Mesenteric fat pad (tissue), 1 donor: ENCODE results near the gene PSMG3. TPM values are rescaled to one million over a fixed set of nuclear protein-coding genes. Genes with fewer than 3 reads are reported as not detected.

Experiments used
- DNase-seq: peaks from one replicate; pipeline ENCODE4 v3.0.0-alpha.2; 2020; ENCODE audit warnings: low spot score
- total RNA-seq: library from RNA; stranded (reverse); fragmentation: NEBNext Ultra II Directional; extraction: Animal tissue kit (Norgen Biotek cat#: 25700); gene quantifications from one replicate; pipeline ENCODE4 v1.2.1, GENCODE V29; 2021
- donor health status: DM: yes; HTN: yes; CAD: no.

The PSMG3 gene
- total RNA-seq, 1 donor from 2014 or later: 17.8 TPM

GRCh38 chr7:1546909-1547776 lies 22.7 kb downstream of the PSMG3 start:
- DNase-seq: no peak

DNA sequence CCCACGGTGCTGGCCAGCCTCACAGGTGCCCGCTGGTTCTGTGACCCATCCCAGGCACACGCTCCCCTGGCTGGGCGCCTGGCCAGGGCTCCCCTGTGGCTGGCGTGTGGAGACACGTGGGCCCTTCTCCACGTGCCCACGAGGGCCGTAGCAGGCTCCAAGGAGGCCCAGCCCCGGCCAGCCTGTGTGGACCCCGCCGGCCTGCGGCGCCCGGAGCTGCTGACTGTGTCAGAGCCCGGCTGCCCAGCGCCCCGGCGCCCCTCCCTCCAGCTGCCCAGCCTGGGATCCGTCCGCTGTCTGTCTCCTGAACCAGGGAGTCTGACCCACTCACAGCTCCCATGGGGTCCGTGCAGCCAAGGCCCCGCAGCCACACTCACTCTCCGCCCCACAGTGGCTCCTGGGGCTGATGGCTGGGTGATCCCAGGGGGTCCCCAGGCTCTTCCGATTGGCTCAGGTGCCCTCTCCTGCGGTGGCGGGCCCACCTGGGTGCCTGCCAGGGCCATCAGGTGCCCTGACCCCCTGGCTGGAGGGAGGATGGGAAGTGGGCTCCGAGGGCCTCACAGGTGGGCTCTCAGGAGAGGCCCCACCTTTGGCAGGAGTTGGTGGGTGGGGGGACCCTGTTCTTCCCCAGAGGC lies 23.4 kb downstream of the PSMG3 start:
- no peak for DNase-seq

DNA sequence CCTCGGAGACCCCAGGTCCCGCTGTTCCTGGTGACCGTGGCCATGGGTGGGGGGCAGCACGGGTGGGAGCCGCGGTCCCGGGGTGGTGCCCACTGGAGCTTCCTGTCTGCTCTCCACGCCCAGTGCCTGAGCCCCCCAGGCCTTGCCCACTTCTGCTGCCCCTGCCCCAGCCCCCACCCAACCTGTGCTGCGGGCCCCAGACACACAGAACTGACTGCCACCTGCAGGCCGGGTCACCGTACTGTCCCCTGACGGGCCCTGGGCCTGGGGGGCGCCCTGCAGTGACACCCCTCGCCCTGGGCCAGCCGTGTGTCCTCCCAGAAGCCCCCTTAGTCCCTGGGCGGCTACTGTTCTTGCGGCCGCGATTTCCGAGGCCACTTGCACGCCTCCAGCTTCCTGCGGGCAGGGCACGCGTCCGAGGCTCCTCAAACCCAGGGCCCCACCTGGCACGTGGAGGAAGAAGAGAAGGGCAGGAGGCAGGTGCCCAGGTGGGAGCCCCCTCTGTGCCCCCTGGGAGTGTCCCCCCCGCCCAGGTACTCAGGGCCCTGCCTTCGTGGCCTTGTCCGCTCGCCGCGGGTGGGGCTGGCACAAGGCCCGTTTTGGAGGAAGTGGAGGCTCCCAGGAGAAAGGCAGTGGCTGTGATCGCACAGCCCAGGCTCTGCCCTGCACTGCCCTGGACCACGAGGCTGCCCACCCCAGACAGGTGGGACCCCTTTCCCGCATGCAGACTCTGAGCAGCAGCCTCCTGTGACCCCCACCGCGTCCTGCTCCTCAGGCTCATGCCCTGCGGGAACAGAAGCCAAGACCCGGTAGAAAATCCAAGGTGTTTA lies 24.2 kb downstream of the PSMG3 start:
- no peak for DNase-seq

GRCh38 chr7:1544896-1545416 lies 24.9 kb downstream of the PSMG3 start:
- no peak for DNase-seq

DNA sequence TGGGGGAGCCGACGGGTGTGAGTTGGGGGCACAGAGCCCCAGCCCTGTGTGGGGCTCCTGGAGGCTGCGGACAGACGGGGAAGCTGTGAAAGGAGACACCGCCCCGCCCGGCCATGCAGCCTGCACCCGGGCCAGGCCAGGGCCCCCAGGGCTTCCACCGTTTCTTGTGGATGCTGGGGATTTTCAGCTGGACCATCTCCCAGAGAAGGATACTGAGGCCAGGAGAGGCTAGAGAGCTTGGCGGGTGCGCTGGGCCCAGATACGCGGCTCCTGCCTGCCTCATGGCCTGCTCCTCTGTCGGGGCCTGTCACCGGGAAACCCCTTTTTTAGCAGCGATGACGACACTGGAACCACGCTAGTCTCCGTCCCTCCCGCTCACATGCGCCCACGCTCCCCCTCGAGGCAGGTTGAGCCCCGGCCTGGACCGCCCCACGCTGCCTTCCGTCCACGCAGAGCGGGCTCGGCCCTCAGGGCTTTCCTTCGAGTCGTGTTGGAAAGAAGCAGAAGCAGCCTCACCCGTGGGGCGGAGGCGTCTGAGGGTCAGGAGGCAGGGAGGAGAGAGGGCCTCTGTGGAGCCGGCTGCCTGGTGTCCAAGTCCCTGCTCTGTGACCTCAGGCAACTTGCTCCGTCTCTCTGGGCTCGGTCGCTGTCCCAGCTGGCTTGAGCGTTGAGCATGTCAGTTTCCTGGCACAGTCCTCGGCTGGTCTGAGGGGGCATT lies 25.5 kb downstream of the PSMG3 start:
- no peak for DNase-seq

- no peak for DNase-seq
Observed at GRCh38 chr7:1543826-1544177, 26.0 kb downstream of the PSMG3 start.

DNA sequence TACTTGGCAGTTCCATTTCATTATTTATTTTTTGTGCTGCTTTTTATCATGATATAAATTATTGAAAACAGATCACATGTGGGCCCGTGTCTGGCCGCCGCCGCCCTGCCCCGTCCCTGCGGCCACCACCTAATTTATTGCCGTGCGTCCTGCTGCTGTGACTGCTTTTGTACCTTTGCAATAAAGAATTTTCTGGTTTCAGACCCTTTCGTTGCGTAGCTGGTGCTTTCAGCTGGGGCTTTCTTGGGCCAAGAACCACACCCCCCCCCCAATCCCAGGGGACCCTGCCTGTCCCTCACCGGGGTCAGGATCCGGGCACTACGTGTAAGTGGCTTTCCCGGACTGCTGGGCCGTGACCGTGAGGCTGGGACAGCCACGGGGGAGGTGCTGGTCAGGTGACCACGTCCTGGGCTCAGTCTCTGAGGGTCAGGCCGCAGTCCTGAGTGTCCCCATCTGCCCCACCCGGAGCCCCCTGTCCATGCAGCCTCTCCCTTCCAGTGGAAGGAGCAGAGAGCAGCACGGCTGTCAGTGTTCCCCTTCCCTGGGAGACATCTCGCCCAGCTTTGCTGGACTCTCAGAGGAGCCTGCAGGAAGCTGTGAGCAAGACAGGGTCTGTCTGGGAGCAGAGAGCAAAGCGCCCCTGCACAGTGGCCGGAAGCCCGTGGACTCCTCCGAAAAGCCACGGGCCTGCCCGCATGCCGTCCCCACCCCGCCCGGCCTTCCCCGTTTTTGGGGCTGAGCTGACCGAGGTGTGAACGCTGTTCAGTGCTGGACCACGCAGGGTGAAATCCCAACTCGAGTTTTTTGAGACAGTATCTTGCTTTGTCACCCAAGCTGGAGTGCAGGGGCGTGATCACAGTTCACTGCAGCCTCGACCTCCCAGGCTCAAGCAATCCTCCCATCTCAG lies 26.7 kb downstream of the PSMG3 start:
- no peak for DNase-seq

DNA sequence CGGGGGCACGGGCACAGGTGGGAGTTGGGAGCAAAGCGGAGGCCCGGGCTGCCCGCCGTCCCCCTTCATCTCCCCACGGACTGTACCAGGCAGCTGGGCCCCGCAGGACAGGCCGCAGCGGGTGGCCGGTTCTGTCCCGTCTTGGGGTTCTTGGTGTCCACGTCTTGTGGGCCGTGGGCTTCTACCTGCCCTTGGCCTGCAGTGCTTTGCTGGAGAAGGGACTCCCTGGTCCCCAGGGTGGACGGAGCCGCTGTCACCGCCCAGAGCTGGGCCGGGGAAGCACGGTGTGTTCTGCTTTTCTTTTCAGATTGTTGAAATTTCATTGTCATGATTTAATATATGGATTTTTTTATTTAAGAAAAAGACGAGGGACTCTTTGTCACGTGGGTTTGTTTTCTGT lies 27.5 kb downstream of the PSMG3 start:
- no peak for DNase-seq

DNA sequence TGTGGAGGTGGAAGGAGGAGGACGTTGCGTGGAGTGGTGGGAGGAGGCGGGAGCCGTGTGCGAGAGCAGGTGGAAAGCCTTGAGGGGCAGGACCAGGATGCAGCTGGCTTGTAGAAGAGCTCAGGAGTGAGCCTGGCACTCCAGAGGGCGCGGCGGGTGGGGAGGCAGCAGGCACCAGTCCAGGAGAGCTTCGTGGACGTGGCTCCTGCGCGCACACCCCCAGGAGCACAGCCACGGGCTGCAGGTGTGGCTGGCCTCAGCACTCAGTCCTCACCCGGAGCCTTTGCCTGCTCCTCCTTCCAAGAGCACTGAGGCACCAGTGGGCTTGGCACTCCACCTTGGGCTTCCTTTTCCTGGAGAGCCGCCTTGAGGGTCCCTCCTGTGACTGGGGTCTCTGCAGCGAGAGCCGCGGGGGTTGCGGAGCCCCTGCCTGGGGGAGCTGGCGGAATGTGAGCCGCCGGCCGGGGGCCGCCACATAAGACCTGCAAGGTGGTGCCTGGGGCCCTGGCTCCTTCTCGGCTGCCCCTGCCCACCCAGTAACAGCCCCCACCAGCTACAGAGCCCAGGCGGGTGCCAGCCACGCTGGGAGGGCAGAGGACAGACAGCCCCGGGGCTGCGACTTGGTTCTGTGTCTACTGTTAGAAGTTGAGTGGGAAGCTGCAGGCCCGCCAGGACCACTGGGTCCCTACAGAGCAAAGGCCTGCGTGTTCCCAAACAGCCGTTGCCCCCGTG lies 28.2 kb downstream of the PSMG3 start:
- DNase-seq: no peak

DNA sequence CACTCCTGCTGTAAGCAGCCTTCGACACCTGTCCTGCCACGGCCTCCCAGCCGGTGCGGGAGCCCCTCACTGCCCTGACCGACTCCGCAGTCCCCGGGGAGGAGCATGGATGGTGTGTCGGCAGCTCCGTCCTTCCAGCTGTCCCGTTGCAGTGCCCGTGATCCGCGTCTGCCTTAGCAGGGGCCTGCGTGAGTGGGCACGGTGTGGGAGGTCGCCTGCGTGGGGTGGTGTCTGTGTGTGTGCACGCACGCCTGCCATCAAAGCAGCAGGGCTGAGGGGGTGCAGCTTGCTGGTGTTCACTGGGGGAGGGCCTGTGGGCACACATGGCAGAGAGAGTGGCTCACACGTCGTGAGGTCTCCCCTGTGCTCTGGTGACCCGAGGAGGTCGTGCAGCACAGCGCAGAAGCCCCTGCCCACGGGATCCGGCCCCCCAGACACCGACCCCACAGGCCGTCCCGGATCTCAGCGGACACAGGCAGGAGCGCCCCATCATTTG lies 29.0 kb downstream of the PSMG3 start:
- DNase-seq: no peak

DNA sequence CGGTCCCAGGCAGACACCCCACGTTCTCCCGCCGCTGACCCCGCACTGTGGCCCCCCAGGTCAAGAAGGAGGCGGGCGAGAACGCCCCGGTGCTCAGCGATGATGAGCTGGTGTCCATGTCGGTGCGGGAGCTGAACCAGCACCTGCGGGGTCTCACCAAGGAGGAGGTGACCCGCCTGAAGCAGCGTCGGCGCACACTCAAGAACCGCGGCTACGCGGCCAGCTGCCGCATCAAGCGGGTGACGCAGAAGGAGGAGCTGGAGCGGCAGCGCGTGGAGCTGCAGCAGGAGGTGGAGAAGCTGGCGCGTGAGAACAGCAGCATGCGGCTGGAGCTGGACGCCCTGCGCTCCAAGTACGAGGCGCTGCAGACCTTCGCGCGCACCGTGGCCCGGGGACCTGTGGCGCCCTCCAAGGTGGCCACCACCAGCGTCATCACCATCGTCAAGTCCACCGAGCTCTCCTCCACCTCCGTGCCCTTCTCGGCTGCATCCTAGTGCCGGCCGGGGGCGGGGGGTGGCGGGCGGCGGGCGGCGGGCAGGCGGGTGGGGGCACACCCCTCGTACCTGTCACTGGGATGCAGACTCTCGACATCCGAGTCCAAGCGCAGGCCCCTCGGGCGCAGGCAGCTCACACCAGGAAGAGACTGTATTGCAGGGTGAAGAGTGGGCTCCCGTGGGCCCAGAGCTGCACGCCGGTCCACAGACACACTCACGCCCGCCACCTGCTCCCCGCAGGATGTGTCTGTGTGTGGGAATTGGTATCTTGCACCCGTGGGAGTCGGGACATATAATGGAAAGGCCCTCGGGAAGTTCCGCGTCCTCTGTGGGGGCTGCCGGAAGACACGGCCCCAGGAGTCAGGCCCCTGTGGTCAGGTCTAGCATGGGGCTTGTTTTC lies 29.7 kb downstream of the PSMG3 start:
- no peak for DNase-seq

DNA sequence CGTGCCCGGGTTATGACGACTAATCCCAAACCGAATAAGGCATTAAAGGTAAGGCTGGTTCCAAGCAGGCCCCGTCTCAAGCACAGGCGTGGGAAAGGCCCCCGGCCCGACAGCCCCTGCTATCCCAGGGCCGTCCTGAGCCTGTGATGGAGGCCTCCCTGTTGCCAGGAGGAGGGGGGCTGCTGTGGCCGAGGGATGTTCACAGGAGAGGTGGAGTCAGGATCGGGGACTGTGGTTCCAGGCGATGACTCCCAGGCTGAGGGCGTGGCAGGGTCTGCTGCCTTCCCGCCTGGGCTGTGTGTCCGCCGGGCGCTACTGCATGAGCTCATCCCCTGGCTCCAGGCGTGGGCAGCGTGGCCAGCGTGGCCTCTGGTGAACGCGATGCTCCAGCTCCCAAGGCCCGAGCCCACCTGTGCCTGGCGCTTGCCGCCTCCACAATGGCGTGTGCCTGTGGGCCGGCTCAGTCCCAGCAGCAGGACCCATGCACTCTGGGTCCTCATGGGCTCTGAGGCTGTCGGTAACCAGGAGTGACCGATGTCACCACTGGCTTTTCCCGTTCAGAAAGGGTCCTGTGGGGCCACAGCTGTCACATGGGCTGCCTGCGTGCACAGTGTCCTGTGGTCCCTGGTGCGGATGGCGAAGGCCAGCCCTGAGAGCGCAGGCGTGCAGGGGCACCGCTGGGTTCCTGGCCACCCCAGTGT lies 30.5 kb downstream of the PSMG3 start:
- DNase-seq: no peak

DNA sequence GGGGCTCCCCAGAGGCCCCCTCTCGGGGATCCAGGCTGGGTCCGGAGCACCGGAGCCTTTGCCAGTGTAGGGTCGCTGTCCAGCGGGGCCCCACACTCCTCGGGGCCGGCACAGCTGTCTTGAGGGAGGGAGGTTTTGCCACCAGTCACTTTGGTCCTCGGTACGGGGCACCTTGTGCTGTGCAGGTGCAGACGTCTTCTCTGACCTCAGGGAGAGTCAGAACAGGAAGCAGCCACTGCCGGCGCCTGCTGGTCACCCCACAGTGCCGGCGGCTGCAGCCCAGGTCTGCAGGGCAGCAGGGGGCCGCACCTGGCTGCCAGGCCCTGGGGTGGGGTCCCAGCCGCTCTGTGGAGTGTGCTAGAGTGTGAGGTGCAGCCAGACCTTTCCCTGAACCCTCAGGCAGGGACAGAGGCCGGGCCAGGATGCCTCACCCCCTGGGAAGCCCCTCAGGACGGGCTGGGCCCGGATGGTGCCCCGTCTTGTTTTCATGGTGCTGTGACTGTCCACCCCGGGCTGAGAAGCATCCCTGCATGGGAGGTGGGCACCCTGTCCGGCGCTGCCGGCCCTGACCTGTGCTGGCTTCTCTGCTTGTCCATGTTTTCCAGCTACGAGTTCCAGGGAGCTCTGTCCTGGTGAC lies 31.2 kb downstream of the PSMG3 start:
- DNase-seq: no peak

- peak; percentile 96 for DNase-seq
Observed at GRCh38 chr7:1537535-1538412, 32.1 kb downstream of the PSMG3 start.

DNA sequence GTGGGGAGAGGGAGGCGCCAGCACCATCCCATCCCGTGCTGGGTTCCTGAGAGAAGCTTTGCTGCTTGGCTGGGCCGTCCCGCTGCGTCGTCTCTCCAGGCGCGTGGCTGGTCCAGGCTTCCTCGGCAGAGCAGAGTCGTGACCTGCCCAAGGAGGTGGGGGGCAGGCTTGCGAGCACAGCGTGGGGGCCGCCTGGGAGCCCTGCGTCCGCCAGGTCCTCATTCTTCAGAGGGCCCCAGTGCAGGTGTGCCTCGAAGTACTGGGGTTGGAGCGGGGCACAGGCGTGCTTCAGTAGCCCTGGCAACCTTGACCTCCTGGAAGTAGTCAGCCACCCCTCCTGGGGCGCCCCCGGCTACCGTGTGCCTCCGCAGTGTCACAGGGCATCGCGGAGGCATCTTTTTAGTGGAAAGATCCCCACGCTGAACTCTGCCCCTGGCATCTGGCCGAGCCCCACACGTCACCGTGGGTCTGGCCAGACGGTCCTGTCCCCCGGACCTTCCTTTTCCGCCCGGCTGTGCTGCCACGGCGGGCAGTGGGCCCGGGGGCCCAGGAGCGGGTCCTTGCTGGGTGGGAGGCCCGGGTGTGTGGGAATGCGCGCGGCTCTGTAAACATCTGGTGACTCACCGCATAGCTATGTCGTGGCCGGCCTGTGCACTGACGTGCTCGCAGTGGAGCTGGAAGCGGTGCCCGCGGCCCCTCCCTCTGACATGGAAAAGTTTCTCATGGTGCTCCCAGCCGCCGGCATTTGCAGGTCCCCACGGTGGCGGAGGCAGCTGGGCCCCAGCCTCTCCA lies 32.9 kb downstream of the PSMG3 start:
- peak; percentile 97 for DNase-seq
